PFSK-1 (cell line): ENCODE measurements around the gene JAK1.

Experiments used
- POLR2AphosphoS5 ChIP-seq: IDR thresholded peaks from 2 replicates; pipeline ENCODE4 v1.6.1; 2012; ENCODE audit warnings: low read depth, mild to moderate bottlenecking, control low read depth, low read length, moderate library complexity
- REST ChIP-seq, 2 experiments: IDR thresholded peaks; 2 replicates each; pipeline versions ENCODE4 v1.6.1 to v1.8.0; 2011 to 2012; ENCODE audit warnings: low read depth in 2 of 2, low read length in 2 of 2, control low read depth in 1 of 2, inconsistent platforms in 1 of 2, mild to moderate bottlenecking in 1 of 2, moderate library complexity in 1 of 2; ENCODE audit not compliant: insufficient read depth in 1 of 2

GRCh38 chr1:64911326-64911725 is 55.0 kb downstream of the JAK1 start:
- TF ChIP-seq REST (IDR thresholded peaks at IDR 0.05; ENCODE audit: insufficient read depth in 1 of 2, low read depth in 2 of 2, low read length in 2 of 2) (no peak), POLR2AphosphoS5 (no peak)
